C4-2B (cell line): ENCODE results near the gene HOXA7.
A peak's percentile ranks its signal among the peaks of the same experiment; 100 is the strongest.

Experiments
- H3K27ac ChIP-seq: fragments of 450-650 bp; 2 replicates; pipeline ENCODE4 v1.5.1; 2017
- ZFX ChIP-seq: fragments of 450-650 bp; IDR thresholded peaks from 2 replicates; pipeline ENCODE4 v1.6.1; 2017
- TF ChIP-seq, protein P1 (sequence below): fragments of 450-650 bp; conservative IDR thresholded peaks from 2 replicates; pipeline ENCODE4 v1.5.1; 2017; ENCODE audit warnings: mild to moderate bottlenecking

Gene HOXA7

DNA sequence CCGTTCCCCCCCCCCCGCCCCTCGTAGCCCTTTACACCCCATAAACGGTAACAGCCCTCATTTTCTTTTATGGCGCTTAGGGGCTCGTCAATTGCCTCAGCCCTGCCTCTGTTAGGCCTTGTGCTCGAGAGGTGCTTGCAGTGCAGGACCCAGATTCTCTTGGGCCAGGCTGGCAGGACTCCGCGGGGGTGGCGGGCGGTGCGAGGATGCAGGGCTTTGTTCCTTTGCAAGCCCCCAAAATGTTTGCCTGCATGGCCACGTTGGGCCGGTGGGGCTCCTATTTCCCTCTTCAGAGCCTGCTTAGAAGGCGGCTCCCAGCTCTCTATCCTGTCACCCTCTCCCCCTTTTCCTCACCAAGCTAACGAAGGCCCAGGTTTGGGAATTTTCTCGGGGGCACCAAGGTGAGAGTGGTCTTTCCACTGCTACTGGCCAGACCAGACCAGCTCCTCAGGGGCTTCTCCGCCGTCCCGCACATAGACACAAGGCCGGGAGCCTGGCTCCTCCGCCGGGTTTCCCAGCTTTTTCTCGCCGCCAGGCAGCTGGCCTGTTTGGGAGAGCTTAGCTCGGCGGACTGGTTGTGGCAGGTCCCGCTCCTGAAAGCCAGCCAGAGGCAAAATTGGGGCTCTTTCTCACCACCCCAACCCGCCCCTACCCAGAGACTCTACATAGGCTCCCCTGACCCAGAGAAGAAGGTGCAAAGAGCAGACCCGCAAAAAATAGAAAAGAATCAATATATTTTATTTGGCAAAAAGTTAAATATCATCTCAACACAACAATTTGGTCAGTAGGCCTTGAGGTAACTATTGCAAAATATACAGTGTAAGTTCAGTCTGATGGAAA lies 5.5 kb upstream of the HOXA7 start:
- TF ChIP-seq ZFX, result no peak
- TF ChIP-seq, protein P1, sequence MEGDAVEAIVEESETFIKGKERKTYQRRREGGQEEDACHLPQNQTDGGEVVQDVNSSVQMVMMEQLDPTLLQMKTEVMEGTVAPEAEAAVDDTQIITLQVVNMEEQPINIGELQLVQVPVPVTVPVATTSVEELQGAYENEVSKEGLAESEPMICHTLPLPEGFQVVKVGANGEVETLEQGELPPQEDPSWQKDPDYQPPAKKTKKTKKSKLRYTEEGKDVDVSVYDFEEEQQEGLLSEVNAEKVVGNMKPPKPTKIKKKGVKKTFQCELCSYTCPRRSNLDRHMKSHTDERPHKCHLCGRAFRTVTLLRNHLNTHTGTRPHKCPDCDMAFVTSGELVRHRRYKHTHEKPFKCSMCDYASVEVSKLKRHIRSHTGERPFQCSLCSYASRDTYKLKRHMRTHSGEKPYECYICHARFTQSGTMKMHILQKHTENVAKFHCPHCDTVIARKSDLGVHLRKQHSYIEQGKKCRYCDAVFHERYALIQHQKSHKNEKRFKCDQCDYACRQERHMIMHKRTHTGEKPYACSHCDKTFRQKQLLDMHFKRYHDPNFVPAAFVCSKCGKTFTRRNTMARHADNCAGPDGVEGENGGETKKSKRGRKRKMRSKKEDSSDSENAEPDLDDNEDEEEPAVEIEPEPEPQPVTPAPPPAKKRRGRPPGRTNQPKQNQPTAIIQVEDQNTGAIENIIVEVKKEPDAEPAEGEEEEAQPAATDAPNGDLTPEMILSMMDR, result no peak
- no peak overlapping the region for H3K27ac ChIP-seq

GRCh38 chr7:27161214-27161720 lies 4.8 kb upstream of the HOXA7 start:
- TF ChIP-seq, protein P1, result no peak; the same call in 1 of the 2 replicates
- no peak for TF ChIP-seq ZFX
- H3K27ac ChIP-seq, result peak overlapping the region; percentile 71

DNA sequence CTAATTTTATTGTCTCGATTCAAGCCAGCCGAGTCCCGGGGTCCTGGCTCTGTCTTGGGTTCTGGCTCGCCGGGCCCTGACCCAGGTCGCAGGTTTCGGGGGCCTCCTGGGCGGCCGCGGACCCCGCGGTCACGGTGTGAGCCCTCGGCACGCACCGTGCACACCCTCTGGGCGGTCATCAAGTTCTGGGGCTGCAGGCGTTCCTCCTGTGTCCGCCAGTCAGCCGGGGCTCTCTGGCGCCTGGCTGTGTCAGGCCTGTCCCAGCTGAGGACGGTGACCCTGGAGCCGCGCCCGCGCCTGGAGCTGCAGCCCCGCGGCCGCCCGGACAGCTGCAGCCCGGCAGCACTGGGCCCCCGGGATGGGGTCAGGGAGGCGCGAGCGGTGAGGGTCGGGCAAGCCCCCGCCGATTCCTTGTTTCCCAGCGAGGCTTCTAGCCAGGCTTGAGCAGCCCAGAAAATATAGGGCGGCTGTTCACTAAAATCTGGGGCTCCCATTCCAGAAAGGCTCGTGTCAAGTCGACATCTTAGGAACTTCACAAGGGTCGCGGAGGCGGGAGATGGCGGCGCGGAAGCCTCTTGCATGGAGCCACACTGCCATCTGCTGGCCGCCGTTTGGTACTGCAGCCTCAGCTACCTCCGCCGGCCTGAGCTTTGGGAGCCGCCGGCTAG lies 4.2 kb upstream of the HOXA7 start:
- H3K27ac ChIP-seq, result peak overlapping the region; percentile 71
- TF ChIP-seq, protein P1, result peak; percentile 98
- no peak; the same call in 1 of the 2 replicates for TF ChIP-seq ZFX

GRCh38 chr7:27160145-27160545 lies 3.7 kb upstream of the HOXA7 start:
- no peak for TF ChIP-seq ZFX
- TF ChIP-seq, protein P1, result no peak
- peak overlapping the region; percentile 71 for H3K27ac ChIP-seq

DNA sequence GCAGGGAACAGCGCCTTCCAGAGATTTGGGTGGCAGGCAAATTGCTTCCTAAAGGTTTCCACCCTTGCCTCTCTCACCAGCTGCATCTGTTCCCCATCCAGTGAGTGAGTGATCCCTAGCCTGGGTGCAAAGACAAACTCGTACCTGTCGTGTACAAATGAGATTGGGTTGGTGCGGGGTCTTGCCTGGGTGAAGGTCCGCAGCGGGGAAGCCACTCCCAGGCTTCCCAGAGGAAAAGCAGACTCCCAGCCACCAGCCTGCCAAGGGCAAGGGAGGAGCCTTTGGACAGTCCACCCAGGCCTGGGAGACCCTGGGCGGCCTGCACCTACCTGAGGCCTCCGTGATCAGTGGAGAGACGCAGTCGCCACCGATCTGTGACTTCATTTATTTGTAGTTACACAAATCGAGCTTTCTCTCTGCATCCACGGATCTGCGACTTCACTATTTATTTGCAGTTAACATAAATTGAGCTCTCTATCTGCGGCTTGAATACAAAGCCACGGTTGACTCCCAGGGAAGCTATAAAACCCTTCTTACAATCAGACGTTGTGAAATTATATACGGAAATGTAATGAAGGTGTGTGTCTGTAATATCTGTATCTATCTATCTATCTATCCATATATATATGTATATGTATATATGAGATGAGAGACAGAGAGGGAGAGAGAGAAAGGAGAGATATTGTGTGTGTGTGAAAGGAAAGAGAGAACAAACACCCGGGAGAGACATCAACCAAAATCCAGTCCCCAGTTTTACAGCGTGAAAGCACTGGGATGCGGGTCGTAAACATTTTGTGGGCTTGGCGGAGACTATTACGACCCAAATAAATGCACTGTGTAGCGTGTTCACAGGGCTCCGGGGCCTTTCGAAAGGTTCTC lies 3.0 kb upstream of the HOXA7 start:
- TF ChIP-seq, protein P1, result no peak
- no peak for TF ChIP-seq ZFX
- H3K27ac ChIP-seq, result no peak overlapping the region; the same call in 1 of the 2 replicates

DNA sequence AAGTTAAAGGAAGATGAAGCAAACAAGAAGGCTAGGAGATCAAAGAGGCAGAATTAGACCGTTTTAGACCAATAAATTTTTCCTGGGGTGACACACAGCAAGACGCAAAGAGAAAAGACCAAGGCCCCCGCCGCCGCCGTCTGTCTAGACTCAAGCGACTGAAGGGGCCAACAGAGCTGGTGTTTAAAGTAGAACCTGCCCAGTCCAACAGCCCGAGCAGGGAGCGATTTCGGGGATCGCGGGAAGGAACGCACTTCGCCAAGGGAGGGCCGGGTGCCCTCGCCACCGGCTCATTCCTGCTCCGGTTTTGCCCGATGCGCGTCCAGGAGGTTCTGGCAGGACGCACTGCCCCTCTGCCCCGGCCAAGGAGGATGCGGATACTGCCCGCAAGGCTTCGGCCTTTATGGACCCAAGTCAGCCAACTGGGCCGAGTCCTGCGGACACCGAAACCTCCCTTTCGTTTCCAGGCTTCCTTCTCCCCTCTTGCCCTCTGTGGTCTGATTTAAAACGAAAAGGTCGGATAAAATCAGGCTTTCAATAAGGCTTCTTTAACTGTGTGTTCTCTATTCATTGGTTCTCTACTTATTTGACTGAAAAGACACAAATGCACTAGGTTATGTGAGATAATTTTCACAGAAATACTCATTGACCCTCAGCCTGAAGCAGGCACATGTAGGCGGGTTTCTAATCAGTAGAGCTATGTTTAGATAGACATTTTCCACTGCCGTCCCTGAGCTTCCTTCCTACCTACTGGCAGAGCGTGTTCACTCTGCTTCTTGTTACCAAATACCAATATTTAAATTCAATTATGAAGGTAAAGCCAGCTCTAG lies 2.2 kb upstream of the HOXA7 start:
- TF ChIP-seq ZFX, result no peak
- TF ChIP-seq, protein P1, result no peak
- no peak overlapping the region for H3K27ac ChIP-seq
